ENCODE measurements around the gene NPC1L1.

NPC1L1 gene

GRCh38 chr7:44470135-44470479 is 71.0 kb downstream of the NPC1L1 start:
- no peak overlapping the region for H3K4me3 ChIP-seq (ENCODE audit: low read depth, low read length)
- no peak for TF ChIP-seq CTCF (IDR thresholded peaks at IDR 0.05; ENCODE audit: borderline replicate concordance, insufficient read depth, low read depth, low read length)

- H3K4me3 ChIP-seq (ENCODE audit: low read depth, low read length): no peak overlapping the region
- no peak for TF ChIP-seq CTCF (IDR thresholded peaks at IDR 0.05; ENCODE audit: borderline replicate concordance, insufficient read depth, low read depth, low read length)
Measured at GRCh38 chr7:44469461-44470134, 71.5 kb downstream of the NPC1L1 start.

- H3K4me3 ChIP-seq (ENCODE audit: low read depth, low read length): no peak overlapping the region
- no peak for TF ChIP-seq CTCF (IDR thresholded peaks at IDR 0.05; ENCODE audit: borderline replicate concordance, insufficient read depth, low read depth, low read length)
Measured at GRCh38 chr7:44467217-44467548, 73.9 kb downstream of the NPC1L1 start.

GRCh38 chr7:44466300-44467216 is 74.6 kb downstream of the NPC1L1 start:
- no peak overlapping the region for H3K4me3 ChIP-seq (ENCODE audit: low read depth, low read length)
- TF ChIP-seq CTCF (IDR thresholded peaks at IDR 0.05; ENCODE audit: borderline replicate concordance, insufficient read depth, low read depth, low read length): no peak

GRCh38 chr7:44465490-44465889 is 75.6 kb downstream of the NPC1L1 start:
- no peak for TF ChIP-seq CTCF (IDR thresholded peaks at IDR 0.05; ENCODE audit: borderline replicate concordance, insufficient read depth, low read depth, low read length)
- no peak overlapping the region for H3K4me3 ChIP-seq (ENCODE audit: low read depth, low read length)

GRCh38 chr7:44463169-44463808 is 77.8 kb downstream of the NPC1L1 start:
- H3K4me3 ChIP-seq (ENCODE audit: low read depth, low read length): no peak overlapping the region
- TF ChIP-seq CTCF (IDR thresholded peaks at IDR 0.05; ENCODE audit: borderline replicate concordance, insufficient read depth, low read depth, low read length): no peak; the same call in 1 of the 2 replicates
